Activated T-cell treated with anti-CD3 and anti-CD28 coated beads, Interleukin-2, amount 50 U/mL, for 1 hour (primary cell): ENCODE results near the gene KNSTRN.

Experiments
- DNase-seq: peaks from one replicate; pipeline ENCODE4 v3.0.0-alpha.2; 2020

KNSTRN gene

GRCh38 chr15:40382580-40383456, at the start of gene KNSTRN:
Gene KNSTRN, plus strand, starts transcription at chr15:40382721. Its CDS starts 115 bp downstream, at chr15:40382836.
- DNase-seq, result peak; percentile 88

GRCh38 chr15:40333922-40334492, 48.5 kb upstream of the KNSTRN start:
- no peak for DNase-seq

- DNase-seq, result no peak
Measured at GRCh38 chr15:40334541-40334940, 48.0 kb upstream of the KNSTRN start.

DNA sequence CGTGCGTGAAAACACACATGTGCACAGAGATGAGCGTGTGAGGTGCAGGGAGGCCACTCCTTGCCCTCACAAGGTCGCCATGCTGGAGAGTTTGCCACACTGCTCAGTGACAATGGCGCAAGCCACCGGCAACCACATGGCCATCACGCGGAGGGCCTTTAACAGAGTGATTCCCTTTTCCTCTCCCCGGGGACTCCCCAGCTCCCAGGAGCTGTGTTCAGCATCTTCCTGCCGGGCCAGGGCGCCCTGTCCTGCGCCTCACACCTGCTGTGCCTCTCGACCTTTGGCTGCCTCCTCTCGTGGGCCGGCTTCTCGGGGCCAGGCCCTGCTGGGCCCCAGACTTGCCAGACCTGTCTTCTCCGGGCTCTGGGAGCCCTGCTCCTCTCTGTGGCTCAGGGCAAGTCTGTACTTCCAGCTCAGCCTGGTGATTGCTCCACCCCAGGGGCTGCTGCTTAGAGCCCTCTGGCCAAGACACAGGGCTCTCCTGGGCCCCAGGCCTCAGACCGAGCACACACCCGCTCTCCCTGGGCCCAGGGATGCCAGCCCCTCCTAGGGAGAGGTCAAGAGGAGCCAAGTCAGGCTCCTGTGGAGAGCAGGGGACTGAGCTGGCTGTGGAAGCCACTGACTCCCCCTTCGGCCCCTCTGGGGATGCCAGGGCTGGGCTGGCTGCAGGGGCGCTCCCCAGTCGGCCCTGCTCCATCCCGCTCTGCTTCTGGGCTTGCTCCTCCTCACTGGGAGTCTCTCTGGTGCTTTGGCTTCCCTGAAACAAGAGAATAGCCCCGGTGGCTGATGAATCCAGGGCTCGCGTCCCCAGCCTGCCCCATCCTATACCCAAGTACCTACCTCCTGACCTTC, 47.4 kb upstream of the KNSTRN start:
- DNase-seq, result no peak

DNA sequence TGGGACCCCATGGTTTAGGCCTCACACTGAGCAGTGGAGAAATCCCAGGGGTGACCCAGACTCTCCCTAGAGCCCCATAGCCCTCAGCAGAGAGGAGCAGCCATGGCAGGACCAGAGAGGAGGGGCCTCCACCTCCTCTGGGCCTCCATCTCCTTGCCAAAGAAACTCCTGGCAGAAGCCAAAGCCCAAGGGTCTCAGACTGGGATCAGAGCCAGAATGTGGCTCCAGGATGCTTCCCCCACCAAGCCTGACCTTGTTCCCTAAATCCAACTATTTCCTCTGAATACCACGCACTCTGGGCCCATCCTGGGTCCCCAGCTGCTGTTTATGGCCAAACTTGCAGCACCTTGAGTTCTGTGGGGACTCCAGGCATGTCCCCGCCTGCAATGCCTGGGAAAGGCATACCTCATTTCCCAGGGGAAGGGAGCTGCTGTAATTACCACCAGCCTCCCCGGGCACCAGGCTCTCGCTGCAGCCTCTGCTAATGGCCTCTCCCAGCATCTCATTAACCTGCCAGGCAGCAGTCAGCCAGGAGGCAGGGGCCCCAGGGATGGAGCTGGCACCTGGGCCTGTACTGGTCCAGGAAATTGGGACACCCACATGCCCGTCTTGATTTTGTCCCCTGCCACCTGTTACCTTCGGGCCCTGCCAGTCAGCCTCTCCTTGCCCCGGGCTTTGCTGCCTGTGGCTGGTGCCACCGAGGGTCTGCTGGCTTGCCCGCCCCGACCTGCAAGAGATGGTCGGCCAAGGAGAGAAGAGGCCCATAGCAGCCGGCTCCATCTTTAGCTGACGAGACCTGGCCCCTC, 46.4 kb upstream of the KNSTRN start:
- no peak for DNase-seq

DNA sequence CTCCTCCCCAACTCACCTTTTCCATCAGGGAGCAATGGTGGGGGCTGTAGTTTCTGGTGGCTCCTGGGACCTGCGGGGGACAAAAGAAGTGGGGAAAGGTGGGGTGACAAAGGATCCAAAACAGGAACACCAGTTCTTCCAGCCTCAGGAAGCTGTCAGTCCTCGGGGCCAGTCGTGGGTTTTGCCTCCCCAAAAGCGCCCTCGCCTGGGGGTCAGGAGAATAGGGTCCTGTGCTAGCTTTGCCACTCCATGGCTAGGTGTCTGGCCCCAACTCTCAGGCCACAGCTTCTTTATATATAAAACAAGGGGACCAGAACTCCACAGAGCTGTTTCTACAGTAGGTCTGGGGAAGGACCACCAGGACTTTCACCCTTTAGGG, 45.8 kb upstream of the KNSTRN start:
- DNase-seq, result no peak

- DNase-seq, result no peak
Measured at GRCh38 chr15:40337597-40337996, 44.9 kb upstream of the KNSTRN start.

DNA sequence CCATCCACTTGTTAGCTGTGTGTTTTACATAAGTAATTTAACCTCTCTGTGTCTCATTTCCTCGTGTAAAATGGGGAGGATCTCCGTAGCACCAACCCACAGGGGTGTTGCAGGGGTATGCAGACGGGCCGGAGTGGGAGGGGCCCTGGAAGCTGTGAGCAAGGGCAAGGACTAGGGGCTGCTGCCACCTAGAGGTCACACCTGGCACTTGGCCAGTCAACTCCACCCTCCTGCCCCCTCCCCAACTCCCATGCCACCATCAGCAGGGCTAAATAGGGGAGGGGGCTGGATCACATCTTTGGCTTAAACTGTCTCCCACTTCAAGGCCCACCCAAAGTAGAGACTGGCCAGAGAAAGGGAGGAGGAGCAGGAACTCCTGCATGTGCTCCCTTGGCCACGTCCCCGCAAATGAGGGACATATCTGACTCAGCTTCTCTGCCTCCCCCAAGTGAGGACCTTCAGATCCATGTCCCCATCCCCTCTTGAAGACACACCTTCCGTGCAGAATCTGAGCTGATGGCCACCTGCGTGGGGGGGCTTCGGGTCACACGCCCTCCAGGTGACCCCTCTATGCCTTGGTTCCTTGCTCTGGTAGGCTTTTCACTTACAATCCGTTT, 44.4 kb upstream of the KNSTRN start:
- peak; percentile 79 for DNase-seq

GRCh38 chr15:40338921-40339620, 43.5 kb upstream of the KNSTRN start:
- no peak for DNase-seq

DNA sequence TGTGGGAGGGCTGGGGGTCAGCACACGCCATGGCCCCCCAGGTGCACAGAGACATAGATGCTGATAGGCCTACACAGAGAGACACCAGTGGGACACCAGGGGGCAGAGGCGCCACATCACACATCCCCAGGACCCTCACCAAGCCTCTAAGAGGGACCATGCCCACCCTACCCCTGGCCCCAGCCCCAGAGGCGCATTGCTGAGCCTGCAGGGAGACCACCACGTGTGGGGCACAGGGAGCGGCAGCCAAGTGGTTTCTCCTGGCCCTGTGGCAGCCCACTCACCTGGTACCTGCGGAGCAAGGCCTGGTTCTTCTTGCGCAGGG, 42.9 kb upstream of the KNSTRN start:
- DNase-seq, result no peak

GRCh38 chr15:40340038-40340739, 42.3 kb upstream of the KNSTRN start:
- no peak for DNase-seq

DNA sequence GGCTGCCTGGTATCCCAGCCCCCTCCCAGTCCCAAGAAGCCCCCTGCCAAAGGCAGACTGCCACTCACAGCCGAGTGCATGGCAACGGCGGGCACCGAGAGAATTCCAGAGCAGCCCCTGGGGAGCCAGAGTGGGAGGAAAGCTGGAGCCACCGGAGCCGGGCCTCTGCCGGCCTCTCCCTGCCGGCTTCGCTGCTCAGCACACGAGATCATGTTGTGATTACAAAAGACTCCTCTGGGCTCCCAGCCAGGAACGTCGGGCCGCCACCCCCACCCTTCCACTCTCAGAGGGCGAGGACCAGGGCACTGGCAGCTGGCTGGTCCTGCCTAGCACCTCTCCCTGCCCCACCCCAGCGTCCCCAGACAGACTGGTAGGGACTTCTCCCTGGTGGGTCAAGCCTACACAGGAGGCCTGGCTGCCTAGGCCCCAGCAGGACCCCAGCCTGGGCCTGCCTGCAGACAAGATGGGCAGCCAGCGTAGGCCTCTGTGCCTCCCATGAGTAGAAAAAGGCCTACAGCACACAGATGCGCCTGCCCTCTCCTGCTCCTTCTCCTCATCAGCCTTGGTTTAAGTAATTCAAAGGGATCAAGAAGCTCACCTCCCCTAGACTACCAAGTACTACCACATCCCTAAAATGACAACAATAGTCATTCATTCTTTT, 41.7 kb upstream of the KNSTRN start, which contains the start of gene CCDC9B:
TSS of gene CCDC9B (minus strand) at position 200 of the 661 bp plus-strand sequence. CDS start at position 80, 120 bp downstream.
- DNase-seq, result no peak

DNA sequence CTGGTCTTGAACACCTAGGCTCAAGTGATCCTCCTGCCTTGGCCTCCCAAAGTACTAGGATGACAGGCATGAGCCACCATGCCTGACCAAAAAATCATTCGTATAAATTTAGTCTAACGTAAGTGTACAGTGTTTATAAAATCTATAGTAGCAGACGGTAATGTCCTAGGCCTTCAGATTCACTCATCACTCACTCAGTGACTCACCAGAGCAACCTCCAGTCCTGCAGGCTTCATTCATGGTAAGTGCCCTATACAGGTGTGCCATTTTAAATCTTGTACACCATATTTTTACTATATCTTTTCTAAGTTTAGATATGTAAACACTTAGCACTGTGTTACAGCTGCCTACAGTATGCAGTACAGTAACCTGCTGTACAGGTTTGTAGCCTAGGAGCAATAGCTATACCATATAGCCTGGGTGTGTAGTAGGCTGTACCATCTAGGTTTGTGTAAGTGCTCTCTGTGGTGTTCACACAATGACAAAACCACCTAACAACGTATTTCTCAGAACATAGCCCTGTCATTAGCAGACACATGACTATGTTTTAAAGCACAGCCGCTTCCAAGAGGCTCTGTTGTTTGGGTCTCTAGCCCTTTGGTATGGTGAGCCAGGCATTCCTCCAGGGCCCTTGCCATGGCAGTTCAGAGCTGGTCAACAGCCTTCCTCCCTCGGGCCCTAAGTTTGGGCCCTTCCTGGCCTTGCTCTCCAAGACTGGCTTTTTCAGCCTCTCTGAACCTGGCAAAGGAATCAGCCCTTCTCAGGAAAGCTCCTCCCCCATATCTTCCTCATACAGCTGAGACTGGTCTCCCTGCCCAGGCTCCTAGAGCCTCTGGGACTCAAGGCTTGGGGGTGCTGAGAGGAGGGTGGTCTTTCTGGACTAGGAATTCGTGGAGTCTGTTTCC, 39.9 kb upstream of the KNSTRN start:
- DNase-seq, result no peak

- DNase-seq, result no peak
Measured at GRCh38 chr15:40343512-40343911, 39.0 kb upstream of the KNSTRN start.

DNA sequence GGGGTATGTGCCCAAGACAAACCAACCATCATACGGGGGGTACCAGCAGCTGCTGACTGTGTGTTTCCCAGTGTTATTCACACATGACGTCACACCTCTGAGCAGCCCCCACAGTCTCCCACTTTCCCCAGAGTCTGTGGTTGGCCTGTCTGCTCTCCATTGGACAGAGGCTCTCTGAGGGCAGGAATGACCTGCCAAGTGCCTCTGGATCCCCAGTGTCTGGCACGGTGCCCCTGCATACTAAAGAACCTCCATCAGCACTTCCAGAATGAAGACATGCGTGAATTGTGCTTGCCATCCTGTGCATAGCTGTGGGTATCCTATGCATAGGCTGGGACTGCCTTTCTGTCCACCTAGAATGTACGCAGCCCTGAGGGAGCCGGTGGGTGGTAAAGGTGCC, 38.3 kb upstream of the KNSTRN start:
- DNase-seq, result no peak

DNA sequence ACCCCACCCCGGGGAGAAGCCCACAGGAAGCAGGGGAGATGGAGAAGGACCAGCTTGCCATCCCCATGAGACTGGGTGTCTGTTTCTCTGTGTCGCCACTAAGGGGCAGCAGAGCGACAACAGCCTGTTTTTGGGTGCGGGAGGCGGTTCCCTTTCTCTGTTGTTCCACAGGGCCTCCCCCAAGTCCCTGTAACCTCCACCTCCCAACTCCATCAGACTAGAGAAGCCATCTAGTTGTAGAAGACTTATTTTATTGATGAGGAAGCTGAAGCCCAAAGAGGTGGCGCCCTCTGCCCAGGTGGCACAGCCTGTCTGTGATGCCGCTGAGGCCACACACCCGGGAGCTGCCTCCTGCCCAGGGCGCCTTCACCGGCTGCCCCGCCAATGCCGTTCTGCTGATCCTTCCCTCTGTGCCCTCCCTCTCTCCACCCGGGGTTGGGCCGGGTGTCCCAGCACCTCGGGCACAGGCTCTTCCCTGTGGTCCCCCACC, 37.8 kb upstream of the KNSTRN start:
- DNase-seq, result peak; percentile 73

DNA sequence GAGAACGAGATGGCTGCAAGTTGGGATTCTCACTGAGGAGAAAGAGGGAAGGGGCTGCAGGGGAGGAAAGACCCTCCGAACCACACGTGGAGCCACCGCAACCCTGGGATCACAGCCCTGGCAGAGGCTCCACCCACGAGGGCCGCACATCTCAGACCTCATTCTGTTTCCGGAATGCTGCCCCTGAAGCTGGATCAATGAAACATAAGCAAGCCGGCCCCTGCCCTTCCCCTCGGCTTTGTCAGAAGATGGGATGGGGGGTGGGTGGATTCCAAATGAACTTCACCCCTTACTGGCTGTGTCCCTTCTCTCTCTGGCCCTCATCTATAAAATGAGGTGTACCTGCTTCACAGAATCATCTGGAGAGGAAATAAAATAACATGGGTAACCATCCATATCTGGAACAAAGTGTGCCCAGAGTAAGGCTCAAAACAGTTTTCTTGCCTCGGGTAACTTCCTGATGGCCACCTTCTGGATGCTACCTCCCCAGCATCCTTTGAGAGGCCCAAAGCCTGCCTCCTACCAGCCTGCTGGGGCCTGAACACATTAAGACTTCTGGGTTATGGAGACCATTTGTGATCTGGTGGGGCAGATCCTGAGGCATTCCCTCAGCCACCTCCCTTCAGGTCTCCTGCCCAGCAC, 37.2 kb upstream of the KNSTRN start:
- no peak for DNase-seq

- DNase-seq, result no peak
Measured at GRCh38 chr15:40345867-40346578, 36.5 kb upstream of the KNSTRN start.
